GM18502 (cell line): ENCODE results near the gene HES5.

Source experiments
- ATAC-seq: cut with Tn5 transposase; IDR thresholded peaks from one replicate; pipeline ENCODE4 v1.9.1; 2021; ENCODE audit warnings: mild to moderate bottlenecking; ENCODE audit not compliant: unreplicated experiment, poor library complexity

Gene HES5

DNA sequence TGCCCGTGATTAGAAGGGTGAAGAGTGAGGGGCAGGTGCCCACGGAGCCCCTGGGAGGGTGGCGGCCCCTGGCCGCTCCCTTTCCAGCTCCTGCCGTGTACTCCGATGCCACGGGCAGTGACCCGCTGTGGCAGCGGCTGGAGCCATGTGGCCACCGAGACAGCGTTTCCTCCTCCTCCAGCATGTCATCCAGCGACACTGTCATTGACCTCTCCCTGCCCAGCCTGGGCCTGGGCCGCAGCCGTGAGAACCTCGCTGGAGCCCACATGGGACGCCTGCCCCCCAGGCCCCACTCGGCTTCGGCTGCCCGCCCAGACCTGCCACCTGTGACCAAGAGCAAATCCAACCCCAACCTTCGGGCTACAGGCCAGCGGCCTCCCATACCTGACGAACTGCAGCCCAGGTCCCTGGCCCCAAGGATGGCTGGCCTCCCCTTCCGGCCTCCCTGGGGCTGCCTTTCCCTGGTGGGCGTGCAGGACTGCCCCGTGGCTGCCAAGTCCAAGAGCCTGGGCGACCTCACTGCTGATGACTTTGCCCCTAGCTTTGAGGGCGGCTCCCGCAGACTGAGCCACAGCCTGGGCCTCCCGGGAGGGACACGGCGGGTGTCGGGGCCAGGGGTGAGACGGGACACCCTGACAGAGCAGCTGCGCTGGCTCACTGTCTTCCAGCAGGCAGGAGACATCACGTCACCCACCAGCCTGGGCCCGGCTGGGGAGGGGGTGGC is 25.7 kb downstream of the HES5 start:
- no peak for ATAC-seq

DNA sequence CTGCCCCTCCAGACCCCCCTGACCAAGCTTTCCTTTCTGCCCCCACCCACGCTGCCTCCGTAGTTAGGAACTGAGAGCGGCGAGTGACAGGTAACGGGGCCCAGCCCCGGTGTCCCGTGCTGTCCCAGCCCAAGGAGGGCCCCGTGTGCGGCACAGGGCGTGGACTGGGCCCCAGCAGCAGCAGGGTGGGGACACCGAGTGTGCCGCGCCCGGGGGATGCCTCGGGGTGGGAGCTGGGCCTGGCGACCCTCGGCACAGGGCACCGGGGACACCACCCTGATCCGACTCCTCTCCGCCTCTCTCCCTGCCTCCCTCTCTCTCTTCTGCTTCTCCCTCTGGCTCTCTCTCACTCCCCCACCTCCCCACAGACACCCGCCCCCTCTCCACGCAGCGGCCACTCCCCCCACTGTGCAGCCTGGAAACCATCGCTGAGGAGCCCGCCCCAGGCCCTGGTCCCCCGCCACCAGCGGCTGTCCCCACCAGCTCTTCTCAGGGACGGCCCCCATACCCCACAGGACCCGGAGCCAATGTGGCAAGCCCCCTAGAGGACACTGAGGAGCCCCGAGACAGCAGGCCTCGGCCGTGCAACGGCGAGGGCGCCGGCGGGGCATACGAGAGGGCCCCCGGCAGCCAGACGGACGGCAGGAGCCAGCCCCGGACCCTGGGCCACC is 26.4 kb downstream of the HES5 start:
- ATAC-seq: no peak

- ATAC-seq: no peak
These were observed 27.2 kb downstream of the HES5 start for GRCh38 chr1:2502661-2503553.

DNA sequence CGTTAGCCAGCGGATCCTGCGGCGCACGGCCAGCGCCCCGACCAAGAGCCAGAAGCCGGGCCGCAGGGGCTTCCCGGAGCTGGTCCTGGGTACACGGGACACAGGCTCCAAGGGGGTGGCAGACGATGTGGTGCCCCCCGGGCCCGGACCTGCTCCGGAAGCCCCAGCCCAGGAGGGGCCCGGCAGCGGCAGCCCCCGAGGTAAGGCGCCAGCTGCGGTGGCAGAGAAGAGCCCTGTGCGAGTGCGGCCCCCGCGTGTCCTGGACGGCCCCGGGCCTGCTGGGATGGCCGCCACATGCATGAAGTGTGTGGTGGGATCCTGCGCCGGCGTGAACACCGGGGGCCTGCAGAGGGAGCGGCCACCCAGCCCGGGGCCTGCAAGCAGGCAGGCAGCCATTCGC is 27.9 kb downstream of the HES5 start:
- ATAC-seq: no peak

- ATAC-seq: no peak
These were observed 28.3 kb downstream of the HES5 start for GRCh38 chr1:2501820-2502119.

GRCh38 chr1:2501041-2501819 is 28.8 kb downstream of the HES5 start:
- no peak for ATAC-seq

GRCh38 chr1:2499986-2500596 is 30.0 kb downstream of the HES5 start:
- ATAC-seq: no peak

GRCh38 chr1:2499260-2499659 is 30.8 kb downstream of the HES5 start:
- no peak for ATAC-seq

- ATAC-seq: no peak
These were observed 31.4 kb downstream of the HES5 start for GRCh38 chr1:2498648-2499047.

- no peak for ATAC-seq
These were observed 32.2 kb downstream of the HES5 start for GRCh38 chr1:2497891-2498290.

- ATAC-seq: no peak
These were observed 33.3 kb downstream of the HES5 start for GRCh38 chr1:2496746-2497145.

GRCh38 chr1:2496087-2496622 is 33.9 kb downstream of the HES5 start:
- ATAC-seq: no peak

DNA sequence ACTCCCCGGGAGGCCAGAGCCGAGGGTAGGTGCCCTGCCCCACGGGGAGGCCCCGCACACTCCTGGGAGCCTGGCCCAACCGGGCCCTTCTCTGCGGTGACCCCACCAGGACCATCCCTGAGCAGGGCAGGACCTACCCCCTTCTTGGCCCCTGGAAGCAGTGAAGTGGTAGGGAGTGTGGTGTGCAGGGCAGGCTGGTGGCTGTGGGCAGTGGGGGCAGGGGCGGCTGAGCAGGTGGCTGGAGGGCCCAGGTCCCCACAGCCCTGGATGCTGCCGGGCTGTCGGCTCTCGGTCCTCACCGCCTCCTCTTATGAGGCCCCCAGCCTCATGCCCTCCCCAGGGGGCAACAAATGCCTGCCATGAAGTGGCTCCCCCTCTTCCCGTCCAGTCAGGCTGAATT is 34.5 kb downstream of the HES5 start:
- no peak for ATAC-seq

GRCh38 chr1:2495026-2495425 is 35.0 kb downstream of the HES5 start:
- ATAC-seq: no peak

DNA sequence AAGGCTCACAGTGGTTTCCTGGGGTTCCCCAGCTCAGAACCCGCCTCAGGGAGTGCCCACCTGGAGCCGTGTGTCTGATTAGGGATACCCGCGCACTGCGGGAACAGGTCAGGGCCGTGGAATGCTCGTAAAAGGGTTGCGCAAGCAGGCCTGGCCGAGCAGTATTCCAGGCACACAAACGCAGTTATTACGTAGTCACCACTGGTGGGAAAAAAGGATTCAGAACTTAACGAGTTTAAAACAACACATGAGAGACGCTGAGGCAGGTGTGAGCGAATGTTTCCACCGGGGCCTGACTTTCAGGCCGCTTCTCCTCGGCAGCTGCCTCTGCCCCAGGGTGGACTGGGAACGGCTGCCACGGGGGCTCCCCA is 35.8 kb downstream of the HES5 start:
- ATAC-seq: no peak

- no peak for ATAC-seq
These were observed 36.3 kb downstream of the HES5 start for GRCh38 chr1:2493691-2494322.

DNA sequence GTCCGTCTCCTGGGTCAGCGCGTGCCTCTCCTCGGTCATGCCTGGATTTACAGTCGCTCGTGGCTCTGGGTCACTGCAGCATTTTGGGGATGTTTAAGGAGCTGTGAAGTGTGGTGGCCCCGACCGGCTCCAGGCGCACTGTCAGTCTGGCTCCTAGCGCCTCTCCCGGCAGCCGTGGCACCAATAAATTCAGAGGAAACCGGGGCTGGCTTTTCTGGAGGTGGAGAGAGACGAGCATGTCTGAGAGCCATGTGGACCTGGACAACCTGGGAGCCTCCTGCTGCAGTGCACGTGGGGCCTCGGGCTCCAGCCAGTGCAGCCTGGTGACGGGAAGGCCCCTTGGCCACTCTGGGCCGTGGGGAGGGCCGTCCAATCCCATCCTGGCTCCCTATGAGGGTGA is 36.8 kb downstream of the HES5 start:
- no peak for ATAC-seq

- no peak for ATAC-seq
These were observed 38.0 kb downstream of the HES5 start for GRCh38 chr1:2492091-2492490.

DNA sequence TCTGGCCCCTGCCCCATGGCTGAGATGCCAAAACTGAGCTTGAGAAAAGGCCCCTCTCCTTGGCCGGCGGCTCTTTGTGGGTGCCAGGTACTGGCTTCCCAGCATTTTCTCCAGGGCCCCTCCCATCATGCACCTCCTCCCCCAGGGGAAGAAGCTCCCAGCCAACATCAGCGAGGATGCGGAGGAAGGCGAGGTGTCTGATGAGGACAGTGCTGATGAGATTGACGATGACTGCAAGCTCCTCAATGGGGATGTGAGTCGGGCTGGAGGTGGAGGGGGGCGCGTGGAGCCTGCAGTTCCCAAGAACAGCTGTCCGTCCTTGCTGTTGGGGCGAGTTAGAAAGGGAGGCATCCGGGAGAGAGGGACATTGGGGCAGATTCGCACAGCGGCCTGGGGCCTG is 40.4 kb downstream of the HES5 start:
- ATAC-seq: no peak

DNA sequence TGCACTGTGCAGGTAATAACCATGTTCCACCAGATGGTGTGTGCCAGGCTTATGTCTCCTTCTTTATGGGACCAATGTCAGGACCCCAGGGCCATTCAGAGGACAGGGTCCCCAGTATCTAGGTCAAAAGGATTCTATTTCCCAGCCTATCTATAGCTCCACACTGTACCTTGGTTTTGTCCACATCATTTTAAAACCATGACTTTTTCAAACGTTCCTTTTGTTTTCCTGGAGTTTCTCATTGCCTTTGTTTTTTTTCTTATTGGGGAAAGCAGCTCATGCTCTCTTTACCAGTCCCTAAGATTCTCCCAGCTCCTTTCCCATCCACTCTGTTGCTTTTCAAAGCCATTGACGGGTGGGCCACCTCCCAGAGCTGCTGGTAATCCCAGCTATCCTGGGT is 41.4 kb downstream of the HES5 start:
- no peak for ATAC-seq
